Measurements from ENCODE around the gene LAMA3.

Gene LAMA3

DNA sequence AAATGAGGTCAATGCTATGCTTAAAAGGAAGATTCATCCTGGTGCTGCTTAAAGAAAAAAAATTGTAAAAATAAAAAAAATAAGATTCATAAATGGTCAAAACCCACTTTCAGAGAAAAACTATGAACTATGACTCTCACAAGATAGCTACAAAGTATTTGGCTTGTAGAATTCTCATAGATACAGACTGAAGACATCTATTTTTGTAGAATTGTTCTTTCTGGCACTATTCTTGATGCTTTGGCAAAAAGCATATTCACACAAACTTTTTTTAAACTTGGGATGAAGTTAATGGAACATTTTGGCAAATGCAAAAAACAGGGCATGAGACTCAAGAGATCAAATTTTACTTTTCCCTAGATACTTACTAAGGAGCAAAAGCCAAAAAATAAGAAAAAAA lies 14.0 kb upstream of the LAMA3 start:
- Histone ChIP-seq H3K9me2 (replicated peaks; ENCODE audit: low read depth, low read length) (no peaks in the 10 kb centered on the region), H3K36me3 (ENCODE audit: insufficient read depth, low read length) (no peaks in the 10 kb centered on the region), H3K4me3 (ENCODE audit: low read length, poor library complexity, severe bottlenecking) (no peak overlapping the region), H3F3A (ENCODE audit: low read depth) (no peaks in the 10 kb centered on the region), H3K9me3 (ENCODE audit: insufficient read depth, low read depth, low read length) (no peaks in the 10 kb centered on the region), H3K9ac (ENCODE audit: low read depth, low read length, poor library complexity, severe bottlenecking) (no peak overlapping the region), H2AFZ (ENCODE audit: low read length) (no peak overlapping the region), H3K27me3 (ENCODE audit: insufficient read depth, low read length, poor library complexity, severe bottlenecking) (no peaks in the 10 kb centered on the region), H3K4me1 (ENCODE audit: insufficient read depth, low read length, poor library complexity, severe bottlenecking) (peaks cover 7% of the 10 kb centered on the region), H4K20me1 (ENCODE audit: insufficient read depth, low read length, poor library complexity, severe bottlenecking) (no peaks in the 10 kb centered on the region), H3K79me2 (ENCODE audit: insufficient read depth, low read length) (no peaks in the 10 kb centered on the region), H3K4me2 (ENCODE audit: low read depth, low read length, poor library complexity, severe bottlenecking) (no peak overlapping the region)
- TF ChIP-seq, protein P1, sequence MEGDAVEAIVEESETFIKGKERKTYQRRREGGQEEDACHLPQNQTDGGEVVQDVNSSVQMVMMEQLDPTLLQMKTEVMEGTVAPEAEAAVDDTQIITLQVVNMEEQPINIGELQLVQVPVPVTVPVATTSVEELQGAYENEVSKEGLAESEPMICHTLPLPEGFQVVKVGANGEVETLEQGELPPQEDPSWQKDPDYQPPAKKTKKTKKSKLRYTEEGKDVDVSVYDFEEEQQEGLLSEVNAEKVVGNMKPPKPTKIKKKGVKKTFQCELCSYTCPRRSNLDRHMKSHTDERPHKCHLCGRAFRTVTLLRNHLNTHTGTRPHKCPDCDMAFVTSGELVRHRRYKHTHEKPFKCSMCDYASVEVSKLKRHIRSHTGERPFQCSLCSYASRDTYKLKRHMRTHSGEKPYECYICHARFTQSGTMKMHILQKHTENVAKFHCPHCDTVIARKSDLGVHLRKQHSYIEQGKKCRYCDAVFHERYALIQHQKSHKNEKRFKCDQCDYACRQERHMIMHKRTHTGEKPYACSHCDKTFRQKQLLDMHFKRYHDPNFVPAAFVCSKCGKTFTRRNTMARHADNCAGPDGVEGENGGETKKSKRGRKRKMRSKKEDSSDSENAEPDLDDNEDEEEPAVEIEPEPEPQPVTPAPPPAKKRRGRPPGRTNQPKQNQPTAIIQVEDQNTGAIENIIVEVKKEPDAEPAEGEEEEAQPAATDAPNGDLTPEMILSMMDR (conservative IDR thresholded peaks at IDR 0.05; ENCODE audit: low read length), result no peak
- no peak for TF ChIP-seq EZH2phosphoT487 (IDR thresholded peaks at IDR 0.05; ENCODE audit: borderline replicate concordance)

DNA sequence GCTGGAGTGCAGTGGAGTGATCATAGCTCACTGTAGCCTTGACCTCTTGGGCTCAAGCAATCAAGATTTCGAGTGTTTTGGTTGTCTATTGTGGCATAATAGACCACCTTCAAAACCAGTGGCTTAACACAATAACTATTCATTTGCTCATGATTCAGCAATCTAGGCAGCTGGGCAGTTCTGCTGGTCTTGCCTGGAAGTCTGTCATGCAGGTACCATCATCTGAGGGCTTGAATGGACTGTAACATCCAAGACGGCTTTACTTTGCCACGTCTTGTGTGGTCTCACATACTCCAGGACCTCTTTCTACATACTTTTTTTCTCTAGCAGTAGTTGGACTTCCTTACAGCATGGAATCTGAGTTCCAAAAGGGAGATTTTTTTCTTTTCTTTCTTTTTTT lies 13.4 kb upstream of the LAMA3 start:
- TF ChIP-seq, protein P1 (conservative IDR thresholded peaks at IDR 0.05; ENCODE audit: low read length), result no peak
- TF ChIP-seq EZH2phosphoT487 (IDR thresholded peaks at IDR 0.05; ENCODE audit: borderline replicate concordance), result no peak
- H3K4me1 ChIP-seq (ENCODE audit: insufficient read depth, low read length, poor library complexity, severe bottlenecking), result peaks cover 7% of the 10 kb centered on the region

DNA sequence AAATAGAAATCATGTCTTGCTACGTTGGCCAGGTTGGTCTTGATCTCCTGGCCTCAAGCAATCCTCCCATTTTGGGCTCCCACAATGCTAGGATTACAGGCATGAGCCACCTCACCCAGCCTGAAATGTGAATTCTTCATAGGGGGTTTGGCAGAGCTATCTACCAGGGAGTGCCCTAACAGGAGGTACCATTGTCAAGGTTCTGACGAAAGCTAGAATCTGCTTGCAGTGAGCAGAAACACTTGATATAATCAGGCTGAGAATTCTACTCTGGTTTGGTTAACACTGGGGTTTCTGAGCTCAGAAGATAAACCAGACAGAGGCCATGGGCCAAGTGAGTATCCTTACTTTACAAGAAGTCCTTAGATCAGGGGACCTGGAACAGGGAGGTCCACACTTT lies 7.2 kb upstream of the LAMA3 start:
- Histone ChIP-seq H3K36me3 (ENCODE audit: insufficient read depth, low read length) (no peaks in the 10 kb centered on the region), H3F3A (ENCODE audit: low read depth) (no peaks in the 10 kb centered on the region), H3K9me3 (ENCODE audit: insufficient read depth, low read depth, low read length) (no peaks in the 10 kb centered on the region), H3K9me2 (replicated peaks; ENCODE audit: low read depth, low read length) (no peaks in the 10 kb centered on the region), H3K4me1 (ENCODE audit: insufficient read depth, low read length, poor library complexity, severe bottlenecking) (no peaks in the 10 kb centered on the region), H3K4me2 (ENCODE audit: low read depth, low read length, poor library complexity, severe bottlenecking) (no peak overlapping the region), H3K79me2 (ENCODE audit: insufficient read depth, low read length) (no peaks in the 10 kb centered on the region), H3K27me3 (ENCODE audit: insufficient read depth, low read length, poor library complexity, severe bottlenecking) (no peaks in the 10 kb centered on the region), H3K4me3 (ENCODE audit: low read length, poor library complexity, severe bottlenecking) (no peak overlapping the region), H2AFZ (ENCODE audit: low read length) (no peak overlapping the region), H4K20me1 (ENCODE audit: insufficient read depth, low read length, poor library complexity, severe bottlenecking) (no peaks in the 10 kb centered on the region), H3K9ac (ENCODE audit: low read depth, low read length, poor library complexity, severe bottlenecking) (no peak overlapping the region)
- TF ChIP-seq, protein P1 (conservative IDR thresholded peaks at IDR 0.05; ENCODE audit: low read length), result no peak
- TF ChIP-seq EZH2phosphoT487 (IDR thresholded peaks at IDR 0.05; ENCODE audit: borderline replicate concordance), result no peak

More for the DNA sequence above, 13.4 kb upstream of the LAMA3 start:
- H3F3A ChIP-seq (ENCODE audit: low read depth), result no peaks in the 10 kb centered on the region
- H3K4me2 ChIP-seq (ENCODE audit: low read depth, low read length, poor library complexity, severe bottlenecking), result no peak overlapping the region
- no peak overlapping the region for H2AFZ ChIP-seq (ENCODE audit: low read length)
- H3K9me3 ChIP-seq (ENCODE audit: insufficient read depth, low read depth, low read length), result no peaks in the 10 kb centered on the region
- H3K27me3 ChIP-seq (ENCODE audit: insufficient read depth, low read length, poor library complexity, severe bottlenecking), result no peaks in the 10 kb centered on the region
- no peak overlapping the region for H3K4me3 ChIP-seq (ENCODE audit: low read length, poor library complexity, severe bottlenecking)
- H4K20me1 ChIP-seq (ENCODE audit: insufficient read depth, low read length, poor library complexity, severe bottlenecking), result no peaks in the 10 kb centered on the region
- H3K9ac ChIP-seq (ENCODE audit: low read depth, low read length, poor library complexity, severe bottlenecking), result no peak overlapping the region
- H3K9me2 ChIP-seq (replicated peaks; ENCODE audit: low read depth, low read length), result no peaks in the 10 kb centered on the region
- H3K36me3 ChIP-seq (ENCODE audit: insufficient read depth, low read length), result no peaks in the 10 kb centered on the region
- H3K79me2 ChIP-seq (ENCODE audit: insufficient read depth, low read length), result no peaks in the 10 kb centered on the region

Measured in Loucy (cell line).